Measurements from ENCODE around the gene DSG3.

The DSG3 gene

DNA sequence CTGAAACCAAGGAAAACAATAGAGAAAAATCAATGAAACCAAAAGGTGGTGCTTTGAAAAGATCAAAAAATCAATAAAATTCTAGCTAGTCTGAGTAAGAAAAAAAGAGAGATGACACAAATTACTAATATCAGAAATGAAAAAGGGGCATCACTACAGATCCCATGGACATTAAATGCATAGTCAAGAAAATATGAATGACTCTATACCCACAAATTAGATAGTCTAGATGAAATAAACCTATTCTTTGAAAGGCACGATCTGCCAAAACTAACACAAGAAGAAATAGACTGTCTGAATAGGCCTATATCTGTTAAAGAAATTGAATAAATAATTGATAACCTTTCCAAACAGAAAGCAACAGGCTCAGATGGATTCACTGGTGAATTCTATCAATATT, 15.2 kb upstream of the DSG3 start:
- no peak for DNase-seq (ENCODE audit: low read depth in 2 of 2)

DNA sequence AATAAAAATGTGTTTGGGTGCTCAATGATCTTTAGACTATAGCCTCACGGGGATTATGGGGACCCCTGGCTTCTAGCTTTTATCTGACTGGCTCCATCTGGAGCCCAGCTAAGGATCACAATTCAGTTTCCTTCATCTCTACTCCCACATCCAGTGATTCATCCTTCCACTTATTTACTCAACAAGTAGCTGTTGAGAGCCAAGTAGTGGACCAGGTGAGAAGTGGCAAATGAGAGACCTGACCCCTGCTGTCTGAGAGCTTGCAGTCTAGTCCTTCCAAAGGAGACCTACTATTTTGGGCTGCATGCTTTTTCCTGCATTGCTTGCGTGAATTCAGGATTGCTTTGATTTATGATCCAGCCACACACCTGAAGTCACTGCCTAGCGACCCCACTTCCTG, 10.7 kb upstream of the DSG3 start:
- DNase-seq (ENCODE audit: low read depth in 2 of 2), result no peak

DNA sequence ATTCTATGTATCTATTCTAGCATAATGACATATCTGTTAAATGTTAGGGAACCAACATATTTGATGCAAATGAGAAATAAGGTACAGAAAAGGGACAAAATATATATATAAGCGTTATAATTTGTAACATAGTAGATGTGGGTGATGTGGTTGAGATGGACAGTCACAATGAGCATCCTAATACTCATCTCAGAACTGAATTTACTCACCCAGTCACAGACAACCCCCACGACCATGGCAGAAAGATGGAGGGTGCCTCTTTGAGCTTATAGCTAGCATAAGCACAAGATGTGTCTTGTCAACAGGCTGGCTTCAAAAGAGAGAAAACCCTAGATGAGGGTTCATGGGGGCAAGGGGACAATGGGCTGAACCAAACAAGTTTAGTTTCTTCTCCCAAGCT, 9.1 kb upstream of the DSG3 start:
- DNase-seq (ENCODE audit: low read depth in 2 of 2), result no peak

DNA sequence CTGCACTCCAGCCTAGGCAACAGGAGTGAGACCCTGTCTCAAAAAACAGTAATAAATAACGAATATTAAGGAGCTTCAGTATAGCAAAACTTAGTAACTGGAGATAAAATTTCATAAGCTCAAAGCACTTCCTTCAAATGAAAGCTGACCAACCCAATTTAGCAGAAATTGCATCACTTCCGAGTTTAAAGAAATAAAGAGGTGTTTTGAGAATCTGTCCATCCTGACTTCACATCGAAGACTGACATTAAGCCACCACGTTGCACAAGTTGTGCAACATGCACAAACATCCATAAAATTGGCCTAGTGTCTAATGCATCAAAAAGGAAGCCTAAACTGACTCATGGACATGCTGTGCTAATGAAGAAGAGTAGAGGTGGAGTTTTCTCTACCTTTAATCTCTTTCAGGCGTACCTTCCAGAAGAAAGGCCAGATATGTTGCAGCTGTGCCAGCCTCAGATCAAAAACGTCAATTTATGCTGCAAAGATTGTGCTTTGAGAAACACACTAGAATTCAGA, 7.7 kb upstream of the DSG3 start:
- DNase-seq (ENCODE audit: low read depth in 2 of 2), result no peak

DNA sequence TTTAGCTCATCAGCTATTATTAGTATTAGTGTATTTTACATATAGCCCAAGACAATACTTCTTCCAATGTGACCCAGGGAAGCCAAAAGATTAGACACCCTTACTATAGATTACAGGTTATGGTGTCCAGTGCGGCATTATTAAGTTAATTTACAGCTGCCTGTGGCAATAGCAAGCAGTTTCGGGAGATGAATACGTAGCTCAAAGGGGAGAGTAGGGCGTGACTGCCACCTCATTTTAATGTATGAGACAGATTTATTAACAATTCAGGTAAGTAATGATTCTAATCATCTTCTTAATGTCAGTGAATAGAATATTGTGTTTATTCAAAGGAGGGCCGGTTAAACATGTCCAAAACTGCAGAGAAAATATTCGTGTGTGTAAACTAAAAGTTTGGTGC, 6.8 kb upstream of the DSG3 start:
- DNase-seq (ENCODE audit: low read depth in 2 of 2), result no peak

DNA sequence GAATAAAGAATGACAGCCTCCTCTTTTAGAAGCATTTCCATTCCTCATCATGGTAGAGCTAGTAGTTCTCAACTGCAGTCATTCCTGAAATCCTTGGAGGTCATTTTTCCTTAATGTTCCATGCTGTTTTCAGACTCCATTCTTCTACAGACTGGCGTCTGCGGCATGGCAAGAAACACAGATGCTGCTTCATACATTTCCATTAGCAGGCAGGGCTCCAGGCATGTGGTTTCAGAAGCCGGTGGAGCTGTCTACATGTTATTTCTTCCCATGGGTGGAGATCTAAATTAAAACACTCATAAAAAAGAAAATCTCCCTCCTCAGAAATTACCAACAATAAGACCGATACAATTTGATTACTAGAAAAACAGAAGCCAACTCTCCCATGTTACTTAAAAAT, 6.0 kb upstream of the DSG3 start:
- no peak for DNase-seq (ENCODE audit: low read depth in 2 of 2)

DNA sequence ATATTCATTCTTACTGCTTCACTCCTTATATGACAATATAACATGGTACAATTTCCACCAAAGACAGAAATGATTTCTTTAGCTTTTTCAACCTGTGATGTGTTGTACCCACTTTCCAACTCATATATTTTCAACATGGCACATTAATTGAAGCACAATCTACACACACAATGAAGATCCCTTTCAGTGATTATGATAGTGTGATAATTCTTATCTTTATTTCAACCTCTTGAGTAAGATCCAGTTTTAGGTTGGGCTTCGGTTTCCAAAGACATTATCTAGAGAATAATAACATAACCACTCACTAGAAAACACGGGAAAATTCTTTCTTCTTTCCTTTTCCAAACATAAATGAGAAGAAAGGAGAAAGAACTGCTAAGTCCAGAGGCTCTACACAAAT, 3.4 kb upstream of the DSG3 start:
- no peak for DNase-seq (ENCODE audit: low read depth in 2 of 2)

DNA sequence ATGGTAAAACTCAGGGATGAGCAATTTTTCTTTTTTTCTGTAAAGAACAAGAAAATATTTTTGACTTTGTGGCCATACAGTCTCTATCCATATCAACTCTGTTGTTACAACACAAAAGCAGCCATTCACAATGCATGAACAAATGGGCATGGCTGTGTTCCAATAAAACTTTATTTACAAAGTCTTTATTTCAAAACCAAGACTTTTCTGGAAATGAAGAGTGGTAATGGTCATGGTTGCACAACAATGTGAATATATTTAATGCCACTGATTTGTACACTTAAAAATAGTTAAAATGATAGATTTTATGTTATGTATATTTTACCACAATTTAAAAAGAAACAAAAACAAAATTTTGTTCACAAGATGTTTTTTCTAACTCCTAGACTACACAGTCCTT, 1.6 kb upstream of the DSG3 start:
- DNase-seq (ENCODE audit: low read depth in 2 of 2), result no peak

DNA sequence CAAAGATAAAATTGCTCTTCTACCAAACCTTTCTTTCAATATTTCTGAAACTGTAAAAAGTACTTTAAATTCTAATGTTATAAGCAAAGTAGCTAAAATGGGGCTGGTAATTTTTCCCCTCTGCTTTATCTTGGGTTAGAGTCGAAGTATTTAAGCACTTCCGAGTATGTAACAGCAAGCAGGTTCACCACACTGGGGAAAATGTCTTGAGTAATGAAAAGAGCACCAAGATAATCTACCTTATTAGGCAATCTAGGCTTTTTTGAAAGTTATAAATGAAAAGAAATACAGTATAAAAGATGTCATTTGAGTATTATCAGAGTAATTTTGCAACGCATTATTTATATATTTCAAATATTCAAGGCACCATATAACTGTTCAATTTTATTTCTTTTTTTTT, 687 bp upstream of the DSG3 start:
- no peak for DNase-seq (ENCODE audit: low read depth in 2 of 2)

DNA sequence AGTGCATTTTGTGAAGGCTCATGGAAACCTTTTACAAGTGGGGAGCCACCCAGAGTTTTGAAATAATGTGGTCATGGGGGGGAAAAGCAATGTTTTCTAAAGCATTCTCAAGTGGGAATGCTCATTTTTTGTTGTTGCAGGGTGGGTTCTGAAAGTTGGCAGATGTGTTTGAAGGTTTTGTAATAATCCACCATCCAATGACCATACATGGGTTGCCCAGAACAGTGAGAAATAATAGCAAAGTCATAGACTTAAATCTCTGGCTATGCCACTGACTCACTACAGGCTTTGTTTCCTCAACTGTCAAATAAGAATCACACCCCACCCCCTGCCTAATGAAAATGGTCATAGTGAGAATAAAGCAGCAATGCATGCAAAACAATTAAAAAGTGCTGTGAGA, 2.9 kb downstream of the DSG3 start:
- DNase-seq (ENCODE audit: low read depth in 2 of 2), result no peak

DNA sequence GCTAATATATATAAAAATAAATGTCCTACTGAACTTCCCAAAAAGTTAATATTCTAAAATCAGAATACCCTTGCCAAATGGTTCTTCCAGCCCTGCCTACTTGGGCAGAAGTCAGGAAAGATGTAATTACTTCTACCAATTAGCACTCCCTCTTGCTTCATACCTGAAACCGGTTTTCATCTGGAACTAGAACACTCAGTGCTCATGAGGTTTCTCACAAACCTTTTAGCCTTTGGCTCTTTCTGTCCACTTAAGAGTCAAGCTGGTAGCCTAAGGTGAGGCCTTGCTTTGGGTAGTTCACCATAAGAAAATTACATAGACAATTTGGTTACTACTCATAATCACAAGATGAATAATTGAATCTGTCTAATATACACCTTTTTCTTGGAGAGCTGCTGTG, 4.1 kb downstream of the DSG3 start:
- no peak for DNase-seq (ENCODE audit: low read depth in 2 of 2)

DNA sequence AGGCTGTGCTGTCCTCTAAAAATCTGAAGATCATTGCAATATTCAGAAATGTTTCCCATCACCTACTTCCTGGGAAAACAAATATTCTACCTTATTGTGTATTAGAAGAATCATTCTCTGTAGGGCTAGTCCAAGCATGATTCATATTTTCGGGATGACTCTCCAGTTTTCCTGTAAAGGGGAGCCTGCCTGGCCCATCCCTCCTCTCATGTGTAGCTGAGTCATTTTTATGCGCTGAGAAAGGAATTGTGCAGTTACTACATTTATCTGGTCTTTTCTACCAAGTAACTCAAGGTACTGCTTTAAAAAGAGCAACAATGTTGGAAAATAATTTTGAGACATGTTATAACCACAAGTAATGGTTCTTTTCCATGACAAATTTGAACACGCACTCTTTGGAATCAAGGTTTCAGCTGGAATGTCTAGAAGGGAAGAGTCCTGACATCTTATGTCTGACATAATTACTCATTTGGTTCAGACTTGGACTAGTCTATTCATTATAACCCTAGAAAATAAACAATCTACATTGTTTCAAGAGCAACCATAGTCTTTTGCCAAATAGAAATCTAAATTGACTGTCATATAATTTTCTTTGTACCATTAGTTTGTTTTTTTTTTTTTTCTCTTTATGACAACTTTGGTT, 6.6 kb downstream of the DSG3 start:
- no peak for DNase-seq (ENCODE audit: low read depth in 2 of 2)

DNA sequence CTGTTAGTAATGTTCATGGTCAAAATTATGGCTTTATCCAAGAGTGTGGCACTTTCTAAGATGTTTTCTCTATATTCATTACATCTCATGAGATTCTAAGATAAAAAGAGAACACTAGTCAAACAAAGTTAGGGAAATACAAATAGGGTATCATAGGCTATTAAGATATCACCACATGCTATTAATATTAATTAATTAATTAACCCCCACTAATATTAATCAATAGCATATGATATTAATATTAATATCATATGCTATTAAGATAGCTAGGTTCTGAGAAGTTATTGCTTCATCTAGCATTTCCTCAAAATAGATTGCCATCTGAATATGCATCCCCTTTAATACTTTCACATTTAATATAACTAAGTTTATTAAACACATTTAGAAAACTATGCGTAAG, 22.1 kb downstream of the DSG3 start:
- DNase-seq (ENCODE audit: low read depth in 2 of 2), result no peak

DNA sequence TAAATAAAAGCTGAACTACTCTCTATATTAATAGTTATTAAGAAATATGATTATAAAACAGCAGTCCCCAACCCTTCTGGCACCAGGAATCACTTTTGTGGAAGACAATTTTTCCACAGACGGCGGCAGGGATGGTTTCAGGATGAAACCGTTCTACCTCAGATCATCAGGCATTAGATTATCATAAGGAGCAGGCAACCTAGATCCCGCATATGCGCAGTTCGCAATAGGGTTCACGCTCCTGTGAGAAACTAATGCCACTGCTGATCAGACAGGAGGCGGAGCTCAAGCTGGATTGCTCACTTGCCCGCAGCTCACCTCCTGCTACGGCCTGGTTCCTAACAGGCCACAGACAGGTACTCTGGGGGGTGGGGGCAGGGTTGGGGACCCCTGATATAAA, 31.1 kb downstream of the DSG3 start:
- DNase-seq (ENCODE audit: low read depth in 2 of 2), result no peak

DNA sequence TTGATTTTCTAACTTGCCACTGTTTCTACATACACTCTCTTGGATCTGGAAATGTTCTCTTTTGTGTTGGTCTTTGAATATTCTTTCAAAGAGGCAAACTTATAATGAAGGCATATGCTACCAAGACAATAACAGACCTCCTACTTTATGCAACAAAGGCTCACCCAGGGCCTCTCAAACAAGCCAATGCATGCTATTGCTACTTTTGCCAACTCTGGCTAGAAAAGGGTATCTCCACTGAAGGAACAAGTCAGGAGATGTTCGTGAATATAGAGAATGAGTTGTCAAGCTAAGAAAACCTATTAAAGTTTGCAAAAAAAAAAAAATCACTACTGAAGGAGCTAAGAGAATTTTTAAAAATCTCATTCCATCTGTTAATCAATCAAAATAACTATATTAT, 34.5 kb downstream of the DSG3 start:
- DNase-seq (ENCODE audit: low read depth in 2 of 2), result no peak

DNA sequence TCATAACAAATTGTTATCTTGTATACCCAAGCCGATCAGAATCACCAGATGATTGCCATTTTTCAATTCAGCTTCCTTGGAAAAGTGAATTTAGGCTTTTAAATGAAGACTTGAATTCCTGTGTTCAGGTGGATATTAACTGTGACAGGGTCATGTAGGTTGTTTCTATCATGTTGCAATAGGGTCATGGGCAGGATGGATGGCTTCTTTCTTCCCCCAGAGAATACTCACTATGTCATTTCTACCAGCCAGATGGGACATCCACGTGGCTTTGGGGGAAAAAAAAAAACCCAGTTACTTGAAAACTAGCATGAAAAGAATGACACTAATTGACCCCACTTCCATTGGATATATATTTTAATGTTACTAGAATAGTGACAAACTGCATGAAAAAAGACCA, 35.9 kb downstream of the DSG3 start:
- DNase-seq (ENCODE audit: low read depth in 2 of 2), result no peak

DNA sequence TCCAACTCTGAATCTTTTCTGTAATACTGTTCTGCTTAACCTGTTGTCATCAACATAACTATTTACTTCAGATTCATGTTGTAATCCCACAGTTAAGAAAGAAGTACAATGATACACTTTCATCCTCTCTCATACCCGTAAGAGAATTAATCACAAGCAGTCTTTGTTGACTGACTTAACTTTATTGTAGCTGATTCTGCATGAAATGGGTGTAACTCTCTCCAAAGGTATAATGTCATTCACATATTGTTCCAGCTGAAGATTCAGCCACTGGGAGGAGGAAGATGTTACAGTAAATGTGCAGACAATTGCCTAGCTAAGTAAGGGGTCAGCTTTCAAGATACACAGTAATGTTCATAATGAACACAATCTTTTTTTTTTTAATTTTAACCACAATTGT, 36.9 kb downstream of the DSG3 start:
- no peak for DNase-seq (ENCODE audit: low read depth in 2 of 2)

DNA sequence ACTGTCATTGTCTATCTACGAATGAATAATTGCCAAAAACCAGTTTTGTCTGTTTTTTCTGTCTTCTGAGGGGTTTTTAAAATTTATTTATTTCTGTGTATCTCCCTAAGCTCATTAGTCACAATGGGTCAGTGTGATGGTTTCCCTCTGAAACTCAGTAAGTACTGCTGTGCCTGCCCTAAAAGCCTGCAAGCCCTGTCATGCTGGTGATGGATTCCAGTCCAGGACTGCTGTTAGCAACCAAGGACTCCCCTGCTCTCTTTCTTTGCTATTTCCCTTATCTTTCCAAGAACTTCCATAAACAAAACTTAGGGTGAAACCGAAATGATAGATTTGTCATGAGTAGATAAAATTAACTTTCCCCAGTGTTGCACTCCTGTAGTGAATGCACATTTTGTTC, 38.6 kb downstream of the DSG3 start:
- DNase-seq (ENCODE audit: low read depth in 2 of 2), result no peak

DNA sequence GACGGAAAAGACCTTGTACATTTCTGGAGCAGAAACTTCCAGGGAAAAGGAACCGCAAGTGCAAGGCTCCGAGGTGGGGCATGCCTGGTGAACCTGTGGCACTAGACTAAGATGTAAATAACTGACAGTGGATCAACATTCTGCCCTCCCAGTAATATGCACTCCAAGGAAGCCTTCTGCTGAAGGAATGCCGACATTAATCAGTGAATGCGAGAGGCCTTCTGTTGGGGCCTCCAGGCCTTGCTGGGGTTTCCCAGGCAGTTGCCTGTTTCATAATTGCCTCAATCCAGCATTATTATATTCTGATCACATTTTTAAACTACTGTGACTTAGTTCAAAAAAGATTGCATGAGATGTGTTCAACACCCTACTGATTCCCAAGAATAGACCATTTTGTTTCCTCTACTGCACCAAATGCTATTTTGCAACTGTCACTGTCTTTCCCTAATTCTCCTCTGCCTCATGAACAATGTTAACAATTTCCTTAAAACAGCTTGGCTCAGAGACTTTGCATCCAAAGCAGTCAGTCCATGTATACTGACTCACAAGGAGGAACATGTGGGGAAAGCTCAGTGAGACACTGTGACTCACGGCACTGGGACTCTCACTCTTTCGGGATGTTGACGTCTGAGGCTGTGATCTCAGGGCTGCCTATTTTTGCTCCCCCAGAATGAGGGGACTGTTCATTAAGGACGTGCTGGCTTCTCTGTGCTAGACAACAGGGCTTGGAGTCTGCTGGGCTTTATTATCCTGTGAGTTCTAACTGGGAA, 39.9 kb downstream of the DSG3 start:
- DNase-seq (ENCODE audit: low read depth in 2 of 2), result no peak

DNA sequence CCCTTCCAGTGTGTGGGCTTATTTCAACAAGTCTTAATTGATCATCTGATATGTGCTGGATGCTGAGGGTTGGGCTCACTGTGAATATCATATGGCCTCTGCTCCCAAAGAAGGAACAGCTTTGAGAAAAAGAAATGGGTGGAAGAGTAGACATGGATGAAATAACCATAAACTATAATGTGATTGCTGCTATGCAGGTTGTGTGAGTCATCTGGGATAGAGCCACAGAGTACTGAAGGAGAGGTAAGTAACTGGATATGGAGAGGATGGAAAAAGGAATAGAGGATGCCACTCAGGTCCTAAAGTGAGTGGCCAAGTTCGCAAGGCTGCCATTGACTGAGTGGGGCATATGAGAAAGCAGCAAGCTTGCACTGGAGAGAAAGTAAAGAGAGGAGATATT, 41.8 kb downstream of the DSG3 start:
- no peak for DNase-seq (ENCODE audit: low read depth in 2 of 2)

DNA sequence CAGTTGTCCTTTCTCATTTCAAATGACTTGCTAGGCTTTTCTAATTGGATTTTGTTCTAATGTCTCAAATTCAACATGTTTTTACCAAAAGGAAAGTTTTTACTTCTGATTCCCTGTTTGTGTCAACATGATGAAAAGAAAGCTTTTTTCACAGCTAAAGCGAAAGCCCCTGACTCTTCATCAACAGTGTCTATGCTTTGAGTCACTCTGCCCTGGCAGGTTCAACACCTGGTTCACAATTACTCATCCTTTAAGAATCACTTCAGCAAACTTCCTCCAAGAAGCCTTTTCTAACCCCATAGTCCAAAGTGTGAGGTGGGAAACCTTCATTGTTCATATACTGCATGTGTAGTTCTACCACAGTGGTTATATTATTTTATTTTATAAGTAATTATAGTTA, 42.8 kb downstream of the DSG3 start:
- no peak for DNase-seq (ENCODE audit: low read depth in 2 of 2)

DNA sequence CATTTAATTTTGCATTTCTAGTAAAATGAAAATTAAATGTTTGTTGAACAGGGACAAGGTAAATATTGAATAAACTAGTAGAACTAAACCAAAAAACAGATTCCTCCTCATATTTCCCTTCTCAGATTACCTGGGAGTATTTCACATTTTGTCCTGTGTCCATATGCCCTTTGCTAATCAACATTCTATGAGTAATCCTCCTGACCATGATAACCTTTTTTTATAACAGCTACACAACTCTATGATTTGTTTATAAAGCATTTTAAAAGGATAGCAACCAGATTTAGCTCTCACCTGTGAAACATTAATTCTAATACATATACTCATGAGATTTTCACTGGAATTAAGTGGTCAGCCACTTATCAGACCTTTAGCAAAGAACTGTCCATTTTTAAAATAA, 43.3 kb downstream of the DSG3 start:
- DNase-seq (ENCODE audit: low read depth in 2 of 2), result no peak

DNA sequence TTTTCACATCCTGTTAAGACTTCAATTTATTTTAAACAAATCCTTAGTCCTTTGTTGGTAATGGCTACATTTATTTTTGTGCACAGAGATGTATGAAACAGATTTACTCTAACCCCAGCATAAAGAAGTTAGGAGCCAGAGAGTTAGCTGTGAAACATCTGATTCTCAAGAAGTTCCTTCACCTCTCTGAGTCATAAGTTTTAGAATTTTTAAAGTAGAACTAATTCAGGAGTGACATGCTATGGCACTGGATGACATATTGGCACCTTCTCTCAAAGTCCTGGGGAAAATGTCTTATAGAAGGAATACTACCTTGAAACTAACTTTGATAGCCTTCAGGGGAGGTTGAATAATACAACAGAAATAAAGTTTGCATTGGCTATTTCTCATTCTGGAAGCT, 44.0 kb downstream of the DSG3 start:
- no peak for DNase-seq (ENCODE audit: low read depth in 2 of 2)

DNA sequence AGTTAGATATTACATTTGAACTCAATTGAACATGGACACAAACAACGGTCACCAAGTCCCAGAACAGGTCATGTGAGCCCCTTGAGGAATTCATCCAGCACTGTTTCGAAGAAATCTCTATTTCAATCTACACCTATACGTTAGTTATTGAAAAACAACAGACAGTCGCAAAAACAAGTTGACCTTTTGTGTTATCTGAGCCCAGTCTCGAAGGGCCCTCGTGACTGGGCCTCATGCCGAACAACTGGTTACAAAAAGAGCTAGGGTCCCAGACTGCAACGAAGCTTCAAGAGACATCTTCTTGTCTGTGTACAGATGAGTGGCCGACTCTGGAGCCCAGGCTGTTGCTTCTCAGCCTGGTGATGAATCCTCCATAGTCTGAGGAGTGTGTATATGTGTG, 45.1 kb downstream of the DSG3 start:
- DNase-seq (ENCODE audit: low read depth in 2 of 2), result no peak

Measured in stimulated activated CD4-positive, alpha-beta T cell treated with anti-CD3 and anti-CD28 coated beads, Interleukin-4, amount 100 ng/mL, for 48 hours (primary cell).